ENCODE data around the gene TCOF1.

DNA sequence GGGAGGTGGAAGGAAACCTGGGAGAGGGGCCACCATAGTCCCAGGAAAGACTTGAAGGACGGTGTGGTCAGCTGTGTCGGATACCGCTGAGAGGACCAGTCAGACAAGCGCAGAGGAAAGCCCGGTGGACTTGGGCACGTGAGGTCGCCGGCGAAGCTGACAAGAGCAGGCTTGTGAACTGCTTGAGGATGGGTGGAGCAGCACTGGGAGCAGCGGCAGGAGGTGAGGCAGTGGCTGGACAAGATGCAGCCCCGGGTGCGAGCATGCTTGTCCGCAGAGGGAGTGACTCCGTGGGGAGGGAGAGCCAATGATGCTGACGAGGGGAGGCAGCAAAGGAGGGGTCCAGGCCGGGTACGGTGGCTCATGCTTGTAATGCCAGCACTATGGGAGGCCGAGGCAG, 73.6 kb downstream of the TCOF1 start:
- TF ChIP-seq GATA2 (IDR thresholded peaks at IDR 0.05; ENCODE audit: low read depth, low read length) (no peak), GATA3 (IDR thresholded peaks at IDR 0.05; ENCODE audit: low read depth, low read length) (no peak)
